HL-60 (cell line): ENCODE data around the gene ANKRD44.
A peak's percentile ranks its signal among the peaks of the same experiment; 100 is the strongest.
"Not testable (repeated sequence)": the region's sequence is repeated elsewhere in the genome, so short reads cannot be mapped to it uniquely, and the experiment has no call there.

ENCODE experiments used
- DNase-seq, 2 experiments: peaks; one replicate each; pipeline ENCODE4 v3.0.0-alpha.2; 2010 to 2020; ENCODE audit warnings: low read depth in 1 of 2, low spot score in 1 of 2
- H3K27ac ChIP-seq: fragments of 250-450 bp; sonication (Bioruptor Pico); replicated peaks from 2 replicates; pipeline ENCODE4 v1.5.1; 2020; ENCODE audit warnings: mild to moderate bottlenecking, moderate library complexity
- H3K27me3 ChIP-seq: fragments of 250-450 bp; sonication (Bioruptor Pico); 2 replicates; pipeline ENCODE4 v1.5.1; 2021; ENCODE audit warnings: mild to moderate bottlenecking, moderate library complexity; ENCODE audit not compliant: insufficient read depth, poor library complexity, severe bottlenecking
- H3K4me3 ChIP-seq: replicated peaks from 2 replicates; pipeline ENCODE4 v1.5.1; 2011; ENCODE audit warnings: mild to moderate bottlenecking, control low read depth, low read length; ENCODE audit not compliant: insufficient read depth
- CTCF ChIP-seq: IDR thresholded peaks from one replicate; pipeline ENCODE4 v1.5.1; 2011; ENCODE audit warnings: low read length, control low read depth, inconsistent platforms; ENCODE audit not compliant: insufficient read depth
- GABPA ChIP-seq: IDR thresholded peaks from 2 replicates; pipeline ENCODE4 v1.6.1; 2012; ENCODE audit warnings: low read depth
- POLR2AphosphoS5 ChIP-seq: IDR thresholded peaks from 2 replicates; pipeline ENCODE4 v1.6.1; 2012; ENCODE audit warnings: low read depth
- REST ChIP-seq: IDR thresholded peaks from 2 replicates; pipeline ENCODE4 v1.6.1; 2012; ENCODE audit warnings: low read depth; ENCODE audit not compliant: insufficient replicate concordance
- SPI1 ChIP-seq: IDR thresholded peaks from 2 replicates; pipeline ENCODE4 v1.6.1; 2012; ENCODE audit warnings: low read depth, mild to moderate bottlenecking, borderline replicate concordance

Gene ANKRD44

GRCh38 chr2:197024206-197024605 is 286.4 kb downstream of the ANKRD44 start:
- H3K4me3 ChIP-seq: no peak overlapping the region
- no peak overlapping the region for H3K27ac ChIP-seq
- TF ChIP-seq SPI1 (no peak), CTCF (no peak)
- no peaks in the 10 kb centered on the region for H3K27me3 ChIP-seq
- no peak for DNase-seq

- H3K27me3 ChIP-seq, H3K27ac ChIP-seq, H3K4me3 ChIP-seq, DNase-seq: not testable (repeated sequence)
Measured at GRCh38 chr2:197020921-197021320, 289.7 kb downstream of the ANKRD44 start.

GRCh38 chr2:197013098-197013497 is 297.5 kb downstream of the ANKRD44 start:
- TF ChIP-seq SPI1 (no peak), REST (no peak), CTCF (no peak), POLR2AphosphoS5 (no peak), GABPA (no peak)
- H3K4me3 ChIP-seq: no peak overlapping the region
- H3K27me3 ChIP-seq: no peaks in the 10 kb centered on the region
- H3K27ac ChIP-seq: no peak overlapping the region
- no peak for DNase-seq

GRCh38 chr2:197011801-197012641 is 298.6 kb downstream of the ANKRD44 start:
- Histone ChIP-seq H3K27me3 (no peaks in the 10 kb centered on the region), H3K27ac (no peak overlapping the region), H3K4me3 (no peak overlapping the region)
- DNase-seq: peak; percentile 24 to 28
- TF ChIP-seq CTCF (peak; percentile 68), REST (no peak)
